Right lobe of liver (tissue), 6 donors: Measurements from ENCODE around the gene TOMM34. TPM values are rescaled to one million over a fixed set of nuclear protein-coding genes. Genes with fewer than 3 reads are reported as not detected.

ENCODE experiments used
- ATAC-seq, 4 donors: fragments of 200-7000 bp; cut with Tn5 transposase; one replicate each; pipeline ENCODE4 v1.9.1; 2020; ENCODE audit warnings: mild to moderate bottlenecking in 4 of 4, moderate library complexity in 4 of 4
- DNase-seq, 3 donors: peaks; one replicate each; pipeline ENCODE4 v3.0.0-alpha.2; 2020
- H3K27ac ChIP-seq, 3 donors: fragments of 200-600 bp; one replicate each; pipeline ENCODE4 v1.8.0; 2022
- H3K27me3 ChIP-seq, 2 donors: fragments of 200-600 bp; one replicate each; pipeline ENCODE4 v1.8.0; 2022
- H3K36me3 ChIP-seq, 4 donors: fragments of 200-600 bp; sonication (generic) in 1 of 4; one replicate each; pipeline versions ENCODE4 v1.5.1 to v1.8.0; 2017 to 2022; ENCODE audit warnings: control low read depth in 1 of 4
- H3K4me1 ChIP-seq, 4 donors: fragments of 200-600 bp; sonication (generic) in 1 of 4; one replicate each; pipeline versions ENCODE4 v1.5.1 to v1.8.0; 2017 to 2022; ENCODE audit warnings: control low read depth in 1 of 4
- H3K4me3 ChIP-seq, 3 donors: fragments of 200-600 bp; one replicate each; pipeline ENCODE4 v1.8.0; 2022
- H3K9me3 ChIP-seq, 4 donors: fragments of 200-600 bp; sonication (generic) in 1 of 4; one replicate each; pipeline versions ENCODE4 v1.5.1 to v1.8.0; 2017 to 2022; ENCODE audit warnings: control low read depth in 1 of 4
- CTCF ChIP-seq, 4 donors: fragments of 200-600 bp in 3 of 4; fragments of 450-650 bp in 1 of 4; IDR thresholded peaks; one replicate each; pipeline versions ENCODE4 v1.5.1 to v1.8.0; 2016 to 2022; ENCODE audit warnings: antibody characterized with exemption in 4 of 4, mild to moderate bottlenecking in 2 of 4
- POLR2A ChIP-seq: fragments of 450-650 bp; IDR thresholded peaks from one replicate; pipeline ENCODE4 v1.6.1; 2017; ENCODE audit warnings: antibody characterized with exemption, mild to moderate bottlenecking
- WGBS: methylation state at CpG from one replicate; pipeline ENCODE4 v1.1.6; 2018; ENCODE audit warnings: low coverage, low lambda C conversion rate; ENCODE audit not compliant: insufficient coverage; ENCODE audit errors: missing lambda C conversion rate; 5-methylcytosine and 5-hydroxymethylcytosine counted together
- intact Hi-C, 2 donors: fragments of 100-400 bp; cut with DNase I; formaldehyde crosslinking; loops; one replicate each; pipeline versions ENCODE4 v1.11.2 to v1.14.1; 2022
- total RNA-seq, 6 experiments: library from RNA; depleted of rRNA in 2 of 6; stranded (reverse); fragments of >200 nt in 2 of 6; fragmentation: NEBNext Ultra II Directional in 3 of 6; extraction: Animal tissue kit (Norgen Biotek cat#: 25700) in 3 of 6; gene quantifications; one replicate each; pipeline versions ENCODE4 v1.1.0 to v1.2.4, GENCODE V29; 2016 to 2023
- donor health status: DM: no; HTN: yes; CAD: no.
- donor health status: DM: no; HTN: no; CAD: no.
- donor health status: DM: no; HTN: no; CAD: no.
- donor health status: DM: no; HTN: yes; CAD: no.
- donor health status: DM: no; HTN: yes; CAD: no.

TOMM34 gene
- total RNA-seq, 6 experiments from 2014 or later, result 6.7 to 17.7 (median 10.0) TPM

- Histone ChIP-seq H3K36me3 (no peaks in the 10 kb centered on the region), H3K9me3 (no peaks in the 10 kb centered on the region), H3K4me3 (peak within 1 kb of the TSS; percentile 79 to 94 (median 90)), H3K27me3 (no peaks in the 10 kb centered on the region), H3K4me1 (peaks cover 0 to 23% (median 0%) of the 10 kb centered on the region in 4 donors), H3K27ac (peak within 1 kb of the TSS; percentile 85 to 88 (median 87))
- TF ChIP-seq CTCF (IDR thresholded peaks at IDR 0.05) (peak; percentile 47 to 58 (median 54)), POLR2A (peak; percentile 92)
- 2% methylated on average over 32 of the region's 68 CpGs for WGBS
- ATAC-seq (peak; percentile 96 to 98 (median 96)), DNase-seq (peak; percentile 96)
- intact Hi-C loops, result no loop called here
Measured at GRCh38 chr20:44966030-44966961, 6.1 kb upstream of the TOMM34 start, which contains the start of gene STK4. Gene STK4 (plus strand): TSS chr20:44966512. CDS start chr20:44966569, 57 bp downstream.

- Histone ChIP-seq H3K4me1 (peaks cover 0 to 23% (median 0%) of the 10 kb centered on the region in 4 donors), H3K4me3 (peak overlapping the region; percentile 79 to 94 (median 90)), H3K27ac (peak overlapping the region; percentile 85 to 88 (median 87)), H3K9me3 (no peaks in the 10 kb centered on the region), H3K27me3 (no peaks in the 10 kb centered on the region), H3K36me3 (no peaks in the 10 kb centered on the region)
- DNase-seq (no peak), ATAC-seq (no peak)
- WGBS, result 24% methylated on average over 5 of the region's 5 CpGs
- intact Hi-C loops, result no loop called here
- no peak for TF ChIP-seq POLR2A
- TF ChIP-seq CTCF (IDR thresholded peaks at IDR 0.05), result no peak
Measured at GRCh38 chr20:44965651-44966029, 5.4 kb upstream of the TOMM34 start.

- DNase-seq (no peak), ATAC-seq (no peak)
- no peaks in the 10 kb centered on the region for H3K9me3 ChIP-seq
- peaks cover 0 to 27% (median 0%) of the 10 kb centered on the region in 4 donors for H3K4me1 ChIP-seq
- no peak overlapping the region for H3K27ac ChIP-seq
- TF ChIP-seq POLR2A (no peak), CTCF (IDR thresholded peaks at IDR 0.05) (no peak)
- H3K27me3 ChIP-seq, result no peaks in the 10 kb centered on the region
- intact Hi-C loops, result no loop called here
- H3K4me3 ChIP-seq, result no peak overlapping the region
- WGBS, result 87% methylated on average over 3 of the region's 4 CpGs
- H3K36me3 ChIP-seq, result no peaks in the 10 kb centered on the region
Measured at GRCh38 chr20:44963325-44964215, 3.4 kb upstream of the TOMM34 start.

GRCh38 chr20:44962483-44962882, 2.3 kb upstream of the TOMM34 start:
- intact Hi-C loops, result no loop called here
- Histone ChIP-seq H3K27me3 (no peaks in the 10 kb centered on the region), H3K4me3 (no peak overlapping the region), H3K4me1 (peaks cover 0 to 19% (median 0%) of the 10 kb centered on the region in 4 donors), H3K27ac (no peak overlapping the region), H3K9me3 (no peaks in the 10 kb centered on the region), H3K36me3 (no peaks in the 10 kb centered on the region)
- ATAC-seq (no peak), DNase-seq (no peak)
- WGBS, result 100% methylated on average over 3 of the region's 3 CpGs
- TF ChIP-seq CTCF (IDR thresholded peaks at IDR 0.05), result no peak
- no peak for TF ChIP-seq POLR2A
